Mesendoderm (in vitro differentiated cells): ENCODE results near the gene GPR132.

Source experiments
- DNase-seq: peaks from one replicate; pipeline ENCODE4 v3.0.0; 2013
- H2AK5ac ChIP-seq: 2 replicates; pipeline ENCODE4 v1.6.1; 2013; ENCODE audit warnings: low read length, inconsistent platforms
- H2BK120ac ChIP-seq: 2 replicates; pipeline ENCODE4 v1.6.1; 2013; ENCODE audit warnings: low read depth, mild to moderate bottlenecking, low read length, moderate library complexity, mixed read lengths
- H2BK15ac ChIP-seq: replicated peaks from 2 replicates; pipeline ENCODE4 v1.6.1; 2013; ENCODE audit warnings: low read depth, mild to moderate bottlenecking, moderate library complexity
- H2BK5ac ChIP-seq: 2 replicates; pipeline ENCODE4 v1.6.1; 2013; ENCODE audit warnings: low read length, inconsistent platforms
- H3K18ac ChIP-seq: 2 replicates; pipeline ENCODE4 v1.6.1; 2013; ENCODE audit warnings: mild to moderate bottlenecking, low read length, mixed read lengths
- H3K23ac ChIP-seq: one replicate; pipeline ENCODE4 v1.6.1; 2013; ENCODE audit warnings: low read length
- H3K27ac ChIP-seq: 2 replicates; pipeline ENCODE4 v1.5.1; 2013; ENCODE audit warnings: low read depth, mild to moderate bottlenecking, inconsistent platforms, low read length, moderate library complexity
- H3K27me3 ChIP-seq: 2 replicates; pipeline ENCODE4 v1.6.1; 2013; ENCODE audit warnings: low read length, control low read depth, mild to moderate bottlenecking, inconsistent platforms; ENCODE audit not compliant: insufficient read depth, poor library complexity
- H3K36me3 ChIP-seq: 2 replicates; pipeline ENCODE4 v1.6.1; 2013; ENCODE audit warnings: low read length, inconsistent platforms; ENCODE audit not compliant: control insufficient read depth, insufficient read depth
- H3K4ac ChIP-seq: one replicate; pipeline ENCODE4 v1.6.1; 2013; ENCODE audit warnings: low read depth, mild to moderate bottlenecking, low read length, moderate library complexity
- H3K4me1 ChIP-seq: 2 replicates; pipeline ENCODE4 v1.6.1; 2013; ENCODE audit warnings: low read depth, low read length, inconsistent platforms; ENCODE audit not compliant: control insufficient read depth
- H3K4me2 ChIP-seq: 2 replicates; pipeline ENCODE4 v1.6.1; 2013; ENCODE audit warnings: low read length
- H3K4me3 ChIP-seq: 2 replicates; pipeline ENCODE4 v1.5.1; 2013; ENCODE audit warnings: mild to moderate bottlenecking, low read length
- H3K56ac ChIP-seq: one replicate; pipeline ENCODE4 v1.6.1; 2013; ENCODE audit warnings: low read length
- H3K79me1 ChIP-seq: 2 replicates; pipeline ENCODE4 v1.6.1; 2013; ENCODE audit warnings: low read length, inconsistent platforms
- H3K79me2 ChIP-seq: 2 replicates; pipeline ENCODE4 v1.6.1; 2013; ENCODE audit warnings: mild to moderate bottlenecking, low read length; ENCODE audit not compliant: control insufficient read depth, insufficient read depth
- H3K9ac ChIP-seq: 2 replicates; pipeline ENCODE4 v1.6.1; 2013; ENCODE audit warnings: low read length, inconsistent platforms
- H4K5ac ChIP-seq: one replicate; pipeline ENCODE4 v1.6.1; 2013; ENCODE audit warnings: low read length
- H4K8ac ChIP-seq: one replicate; pipeline ENCODE4 v1.6.1; 2013; ENCODE audit warnings: low read depth, mild to moderate bottlenecking, control low read depth, low read length, moderate library complexity
- WGBS: extraction: QIAGEN DNeasy Blood & Tissue Kit; methylation state at CpG from one replicate; pipeline ENCODE4 v1.1.7; 2013; ENCODE audit warnings: low lambda C conversion rate, missing lambda C conversion rate; ENCODE audit not compliant: insufficient coverage; ENCODE audit errors: extremely low coverage; 5-methylcytosine and 5-hydroxymethylcytosine counted together

GPR132 gene

DNA sequence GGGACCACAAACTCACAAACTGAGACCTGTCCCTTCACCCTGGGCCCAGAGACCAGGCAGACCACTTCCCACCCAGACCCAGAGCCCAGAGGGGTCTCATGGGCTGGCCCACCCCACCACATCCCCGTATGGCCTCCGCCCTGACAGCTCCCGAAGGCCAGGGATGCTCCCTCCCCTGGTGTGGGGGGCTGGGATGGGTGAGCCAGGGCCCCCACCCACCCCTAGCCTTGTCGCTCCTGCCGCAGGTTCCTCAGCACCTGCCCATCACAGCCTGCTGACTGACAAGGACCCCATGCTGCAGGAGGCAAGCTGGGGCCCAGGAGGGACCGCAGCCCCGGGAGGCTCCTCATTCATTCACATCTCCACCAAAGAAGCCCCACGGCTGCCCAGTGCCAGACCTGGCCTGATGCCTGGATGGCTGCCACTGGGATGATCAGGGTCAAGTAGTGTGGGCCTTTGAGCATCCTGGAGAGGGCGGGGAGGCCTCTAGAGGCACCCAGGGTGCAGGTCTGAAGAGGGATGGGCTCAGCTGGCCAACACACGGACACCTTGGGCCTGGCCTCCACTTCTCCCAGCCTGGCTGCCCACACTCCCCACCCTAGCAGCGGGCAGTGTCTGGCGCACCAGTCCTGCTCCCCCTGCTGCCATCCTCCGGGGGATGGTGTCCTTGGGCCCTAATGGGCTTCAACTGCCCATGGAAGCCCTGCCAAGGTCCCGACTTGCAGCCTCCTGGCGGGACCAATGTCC, 24.7 kb upstream of the GPR132 start:
- Histone ChIP-seq H3K79me2 (no peaks in the 10 kb centered on the region), H2BK120ac (no peak overlapping the region), H3K79me1 (no peaks in the 10 kb centered on the region), H3K18ac (no peak overlapping the region), H3K27ac (no peak overlapping the region), H4K8ac (no peak overlapping the region), H3K4me1 (peaks cover 3% of the 10 kb centered on the region), H3K23ac (no peak overlapping the region), H3K9ac (no peak overlapping the region), H3K4me3 (no peak overlapping the region), H4K5ac (no peak overlapping the region), H3K56ac (no peak overlapping the region), H3K36me3 (no peaks in the 10 kb centered on the region), H3K4me2 (no peak overlapping the region), H3K4ac (no peak overlapping the region), H2AK5ac (no peak overlapping the region), H2BK5ac (no peak overlapping the region), H2BK15ac (no peak overlapping the region), H3K27me3 (peaks cover 2% of the 10 kb centered on the region)
- DNase-seq = no peak
- WGBS = no CpG with 5 or more reads among the region's 15 CpGs

DNA sequence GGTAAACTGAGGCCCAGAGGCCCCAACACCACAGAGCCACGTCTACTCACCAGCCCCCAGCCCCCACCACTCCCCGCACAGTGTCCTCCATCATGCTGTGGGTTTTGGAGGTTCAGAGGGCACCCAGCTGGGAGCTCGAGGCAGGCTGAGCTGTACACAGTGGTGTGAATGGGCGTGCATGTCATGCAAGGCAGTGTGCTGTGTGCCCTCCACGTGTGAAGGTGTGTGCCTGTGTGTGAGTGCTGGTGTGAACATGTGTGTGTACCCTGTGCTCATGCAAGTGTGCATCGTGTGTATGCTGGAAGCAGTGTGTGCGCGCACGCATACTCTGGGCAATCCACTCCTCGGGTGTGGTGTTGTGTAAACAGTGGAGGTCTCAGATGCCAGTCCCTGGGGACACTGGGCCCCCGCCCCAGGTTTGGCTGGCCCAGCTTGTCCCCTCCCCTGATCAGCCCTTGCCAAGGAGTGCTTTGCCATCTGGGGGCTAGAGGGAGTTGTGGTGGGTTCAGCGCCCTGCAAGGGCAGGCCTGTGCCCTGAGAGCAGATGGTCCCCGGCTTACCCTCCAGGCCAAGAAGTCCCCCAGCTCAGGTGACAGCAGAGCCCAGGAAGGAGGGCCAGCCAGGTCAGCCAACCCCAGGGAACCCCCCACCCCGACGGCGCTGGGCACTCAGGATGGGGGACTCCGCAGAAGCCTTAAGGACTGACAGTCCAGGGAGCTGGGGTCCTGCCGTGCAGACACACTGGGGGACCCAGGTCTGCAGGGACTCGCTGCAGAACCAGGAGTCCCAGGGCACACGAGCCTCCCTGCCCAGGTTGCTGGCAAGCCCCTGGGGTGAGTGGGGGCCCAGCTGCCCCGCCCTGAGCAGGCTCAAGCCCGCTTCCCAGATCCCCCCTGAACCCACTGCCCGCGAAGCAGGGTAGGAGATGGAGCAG, 23.8 kb upstream of the GPR132 start:
- H2BK15ac ChIP-seq = no peak overlapping the region
- H3K56ac ChIP-seq = no peak overlapping the region
- no CpG with 5 or more reads among the region's 24 CpGs for WGBS
- H3K79me1 ChIP-seq = no peaks in the 10 kb centered on the region
- H4K8ac ChIP-seq = no peak overlapping the region
- H2BK120ac ChIP-seq = no peak overlapping the region
- no peak overlapping the region for H2BK5ac ChIP-seq
- no peak for DNase-seq
- no peak overlapping the region for H3K9ac ChIP-seq
- H3K36me3 ChIP-seq = no peaks in the 10 kb centered on the region
- H4K5ac ChIP-seq = no peak overlapping the region
- no peak overlapping the region for H3K18ac ChIP-seq
- no peak overlapping the region for H3K23ac ChIP-seq
- H3K27me3 ChIP-seq = peaks cover 2% of the 10 kb centered on the region
- H3K27ac ChIP-seq = no peak overlapping the region
- no peak overlapping the region for H3K4me2 ChIP-seq
- H3K4ac ChIP-seq = no peak overlapping the region
- H3K4me3 ChIP-seq = no peak overlapping the region
- peaks cover 1% of the 10 kb centered on the region for H3K4me1 ChIP-seq
- H3K79me2 ChIP-seq = no peaks in the 10 kb centered on the region
- H2AK5ac ChIP-seq = no peak overlapping the region

DNA sequence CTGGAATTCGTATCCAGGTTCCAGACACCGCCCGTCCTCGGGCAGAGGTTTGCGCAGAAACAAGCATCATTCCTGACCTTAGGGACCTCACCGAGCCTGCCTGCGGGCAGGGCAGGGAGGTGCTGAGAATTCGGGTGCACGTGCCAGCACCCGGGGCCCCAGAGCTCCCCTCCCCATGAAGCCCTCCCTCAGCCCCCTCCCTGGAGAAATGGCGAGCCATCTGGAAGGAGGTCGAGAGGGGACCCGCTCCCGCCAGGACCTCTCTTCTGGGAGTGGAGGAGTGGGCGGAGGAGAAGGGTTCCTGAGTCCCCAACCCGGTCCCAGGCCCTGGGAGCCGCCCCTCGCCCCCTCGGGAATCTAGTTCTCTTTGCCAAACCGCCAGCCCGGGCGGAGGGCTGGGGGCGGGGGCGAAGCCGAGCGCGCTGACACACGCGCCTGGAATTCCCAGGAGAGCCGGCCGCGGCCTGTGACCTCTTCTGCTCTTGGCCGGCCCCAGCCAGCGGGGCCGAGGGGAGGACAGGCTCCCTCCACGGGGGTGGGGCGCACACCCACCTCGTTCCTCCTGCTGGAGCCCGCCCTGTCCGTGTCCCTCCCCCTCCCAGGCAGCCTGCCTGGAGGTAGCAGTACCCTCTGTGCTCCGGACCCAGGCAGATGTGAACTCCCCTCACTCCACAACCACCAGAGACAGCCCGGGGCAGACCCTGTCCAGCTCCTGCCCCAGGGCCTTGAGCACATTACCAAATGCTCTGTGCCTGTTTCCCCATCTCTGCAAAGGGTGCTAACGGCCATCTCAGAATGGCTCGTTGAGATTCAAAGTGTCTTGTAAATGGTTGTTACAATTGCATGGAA, 23.0 kb upstream of the GPR132 start:
- no peak overlapping the region for H3K9ac ChIP-seq
- no peaks in the 10 kb centered on the region for H3K79me1 ChIP-seq
- H3K23ac ChIP-seq = no peak overlapping the region
- H3K4me2 ChIP-seq = peak overlapping the region; percentile 8
- no peak overlapping the region for H3K4me3 ChIP-seq
- no peaks in the 10 kb centered on the region for H3K36me3 ChIP-seq
- H2AK5ac ChIP-seq = no peak overlapping the region
- H3K27me3 ChIP-seq = peaks cover 2% of the 10 kb centered on the region
- no peak overlapping the region for H4K8ac ChIP-seq
- no peak overlapping the region for H2BK15ac ChIP-seq
- no peak overlapping the region for H2BK5ac ChIP-seq
- no peak overlapping the region for H3K27ac ChIP-seq
- H2BK120ac ChIP-seq = no peak overlapping the region
- H4K5ac ChIP-seq = no peak overlapping the region
- H3K18ac ChIP-seq = no peak overlapping the region
- H3K4ac ChIP-seq = no peak overlapping the region
- no peaks in the 10 kb centered on the region for H3K4me1 ChIP-seq
- peak overlapping the region; percentile 44 for H3K56ac ChIP-seq
- WGBS = no CpG with 5 or more reads among the region's 44 CpGs
- DNase-seq = peak; percentile 87
- no peaks in the 10 kb centered on the region for H3K79me2 ChIP-seq

DNA sequence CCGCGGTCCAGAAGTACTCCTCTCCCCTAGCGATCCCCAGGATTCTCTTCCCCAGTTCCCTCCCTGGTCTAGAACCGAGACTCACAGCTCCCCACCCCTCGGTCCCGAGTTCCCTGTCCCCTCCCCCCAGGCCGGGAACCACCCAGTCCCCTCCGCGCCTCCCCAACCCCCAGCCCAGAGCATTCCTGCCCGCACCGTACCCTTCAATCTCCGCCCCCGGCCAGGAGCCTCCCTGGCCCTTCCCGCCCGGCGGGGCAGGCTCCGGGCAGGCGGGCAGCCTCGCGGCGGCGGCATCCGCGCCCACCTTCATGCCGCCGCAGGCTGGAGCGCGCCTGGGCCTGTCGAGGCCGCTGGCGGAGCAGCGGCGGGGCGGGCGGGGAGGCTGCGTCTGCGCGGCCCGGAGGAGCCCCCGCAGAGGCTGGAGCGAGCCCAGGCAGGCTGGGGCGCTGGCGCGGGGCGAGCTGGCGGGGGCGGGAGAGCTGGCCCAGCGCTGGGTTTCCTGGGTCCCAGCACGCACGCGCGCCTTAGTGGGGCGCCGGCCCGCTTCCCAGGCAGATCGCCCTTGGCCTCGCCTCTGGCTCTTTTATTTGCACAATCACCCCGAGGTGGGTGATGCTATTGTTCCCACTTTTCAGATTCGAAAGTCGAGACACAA, 22.2 kb upstream of the GPR132 start:
- no peak overlapping the region for H3K23ac ChIP-seq
- peak overlapping the region; percentile 65 for H3K56ac ChIP-seq
- H3K4me2 ChIP-seq = peak overlapping the region; percentile 8
- peak overlapping the region; percentile 47 for H3K9ac ChIP-seq
- no CpG with 5 or more reads among the region's 60 CpGs for WGBS
- H3K36me3 ChIP-seq = no peaks in the 10 kb centered on the region
- peak; percentile 47 for DNase-seq
- no peak overlapping the region for H3K4me3 ChIP-seq
- no peak overlapping the region for H3K27ac ChIP-seq
- no peak overlapping the region for H4K8ac ChIP-seq
- H2BK5ac ChIP-seq = no peak overlapping the region
- no peaks in the 10 kb centered on the region for H3K4me1 ChIP-seq
- H4K5ac ChIP-seq = no peak overlapping the region
- no peaks in the 10 kb centered on the region for H3K79me2 ChIP-seq
- H3K4ac ChIP-seq = no peak overlapping the region
- H2AK5ac ChIP-seq = no peak overlapping the region
- H3K18ac ChIP-seq = peak overlapping the region; percentile 43
- H2BK120ac ChIP-seq = no peak overlapping the region
- H3K79me1 ChIP-seq = no peaks in the 10 kb centered on the region
- peaks cover 2% of the 10 kb centered on the region for H3K27me3 ChIP-seq
- H2BK15ac ChIP-seq = no peak overlapping the region

DNA sequence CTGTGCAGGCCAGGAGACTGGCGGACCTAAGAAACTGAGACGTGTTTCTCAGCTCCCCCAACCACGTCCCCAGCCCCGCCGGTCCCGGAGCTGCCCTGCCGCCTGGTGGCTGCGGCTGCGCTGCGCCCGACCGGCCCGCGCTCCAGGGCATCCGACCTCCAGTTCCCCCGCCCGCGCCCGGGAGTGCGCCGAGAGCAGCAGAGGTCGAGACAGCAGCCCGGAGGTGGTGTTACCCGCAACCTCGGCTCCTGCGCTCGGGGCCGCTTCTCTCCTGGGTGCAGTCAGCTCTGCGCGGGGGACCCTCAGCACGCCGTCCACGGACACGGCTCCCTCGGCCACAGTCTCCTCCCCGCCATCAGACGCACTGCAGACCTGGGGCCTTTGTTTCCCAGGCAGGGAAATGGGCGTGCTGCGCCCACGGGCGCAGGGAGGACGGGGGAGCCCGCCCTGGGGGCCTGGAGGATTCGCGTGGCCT, 21.6 kb upstream of the GPR132 start:
- Histone ChIP-seq H2BK15ac (no peak overlapping the region), H3K23ac (no peak overlapping the region), H2AK5ac (no peak overlapping the region), H4K5ac (no peak overlapping the region), H3K4ac (no peak overlapping the region), H3K27me3 (peaks cover 2% of the 10 kb centered on the region), H3K9ac (no peak overlapping the region), H3K79me1 (no peaks in the 10 kb centered on the region), H2BK5ac (no peak overlapping the region), H3K18ac (no peak overlapping the region), H3K56ac (peak overlapping the region; percentile 51), H3K27ac (no peak overlapping the region), H3K4me3 (no peak overlapping the region), H3K79me2 (no peaks in the 10 kb centered on the region), H4K8ac (no peak overlapping the region), H2BK120ac (no peak overlapping the region), H3K4me2 (peak overlapping the region; percentile 33), H3K36me3 (no peaks in the 10 kb centered on the region), H3K4me1 (no peaks in the 10 kb centered on the region)
- WGBS = no CpG with 5 or more reads among the region's 45 CpGs
- peak; percentile 90 for DNase-seq
